Stimulated activated CD4-positive, alpha-beta T cell treated with anti-CD3 and anti-CD28 coated beads, Interleukin-15, amount 100 ng/mL, for 1 hour (primary cell): ENCODE measurements around the gene MXD4.
"Not testable (repeated sequence)": the region's sequence is repeated elsewhere in the genome, so short reads cannot be mapped to it uniquely, and the experiment has no call there.

Source experiments
- DNase-seq, 2 donors: peaks; one replicate each; pipeline ENCODE4 v3.0.0-alpha.2; 2020; ENCODE audit warnings: low read depth in 1 of 2, low spot score in 1 of 2

MXD4 gene

DNA sequence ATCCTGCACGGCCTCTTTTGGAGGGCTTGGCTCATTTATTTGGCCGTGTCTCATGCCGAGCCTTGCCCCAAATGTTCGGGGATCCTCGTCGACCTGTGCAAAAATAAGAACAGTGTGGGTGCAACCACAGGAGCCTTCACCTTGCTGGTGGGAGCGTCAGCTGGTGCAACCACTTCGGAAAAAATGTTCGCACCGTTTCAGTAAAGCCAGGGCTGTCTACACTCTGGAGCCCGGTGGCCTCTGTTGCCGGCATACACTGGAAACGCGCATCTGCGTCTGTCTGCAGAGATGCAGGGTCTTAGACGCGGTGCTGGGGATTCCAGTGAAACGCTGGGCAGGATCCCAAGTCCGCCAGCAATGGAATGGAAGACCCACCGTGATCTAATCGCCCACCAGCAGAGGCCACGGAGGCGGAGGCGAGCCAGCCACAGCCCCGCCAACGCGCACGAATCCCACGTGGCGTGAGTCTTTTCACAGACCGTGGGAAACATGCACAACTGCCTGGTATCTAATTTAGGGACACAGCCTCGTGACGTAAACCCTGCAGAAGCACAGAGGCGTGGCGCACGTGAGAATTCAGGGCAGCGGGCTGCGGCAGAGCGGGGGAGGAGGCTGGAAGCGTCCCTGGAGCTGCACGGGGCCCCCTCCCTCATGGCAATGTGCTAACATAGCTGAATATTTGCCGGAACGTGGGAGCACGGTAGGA lies 13.8 kb upstream of the MXD4 start:
- no peak for DNase-seq

DNA sequence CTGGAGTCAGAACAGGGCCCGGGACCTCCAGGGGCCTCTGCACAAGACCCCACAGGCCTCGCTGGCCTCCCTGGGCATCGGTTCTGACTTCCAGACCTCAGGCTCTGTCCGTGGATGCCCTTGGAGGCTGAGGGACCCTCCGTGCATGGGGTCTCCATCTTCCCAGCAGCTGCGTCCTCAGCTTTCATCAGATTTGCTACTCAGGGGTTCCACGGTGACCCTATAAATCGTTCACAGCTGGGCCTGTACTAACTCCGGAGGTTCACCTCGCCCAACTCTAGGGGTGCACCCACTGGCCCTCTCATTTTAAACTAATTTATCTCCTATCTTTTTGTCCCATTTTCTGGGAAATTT lies 13.1 kb upstream of the MXD4 start:
- not testable (repeated sequence) for DNase-seq

DNA sequence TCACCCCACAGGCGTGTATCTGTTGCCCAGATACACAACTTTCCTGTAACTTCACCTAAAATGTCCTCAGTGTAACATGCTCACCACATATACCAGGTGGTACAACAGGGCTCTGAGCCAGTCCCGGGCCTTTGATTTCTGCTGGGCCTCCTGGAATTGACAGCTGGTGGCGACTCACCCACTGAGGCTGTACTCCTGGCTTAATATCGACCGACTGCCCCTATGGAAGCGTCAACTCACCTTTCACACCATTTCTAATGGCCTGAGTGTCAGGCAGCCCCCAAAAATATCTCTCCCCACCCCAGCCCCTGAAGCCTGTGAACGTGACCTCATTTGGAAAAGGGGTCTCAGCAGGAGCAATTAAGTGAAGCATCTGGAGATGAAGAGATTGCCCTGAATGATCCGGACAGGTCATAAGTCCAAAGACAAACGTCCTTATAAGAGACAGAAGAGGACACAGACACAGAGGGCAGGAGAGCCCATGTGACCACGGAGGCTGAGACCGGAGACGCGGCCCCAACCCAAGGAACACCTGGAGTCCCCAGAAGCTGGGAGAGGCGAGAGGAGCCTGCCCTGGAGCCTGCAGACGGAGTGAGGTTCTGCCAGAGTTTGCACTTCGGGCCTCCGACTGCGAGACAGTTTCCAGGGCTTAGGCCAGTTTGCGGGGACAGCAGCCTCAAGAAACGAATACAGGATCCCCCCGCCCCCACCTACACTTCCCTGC lies 12.6 kb upstream of the MXD4 start:
- DNase-seq = no peak

DNA sequence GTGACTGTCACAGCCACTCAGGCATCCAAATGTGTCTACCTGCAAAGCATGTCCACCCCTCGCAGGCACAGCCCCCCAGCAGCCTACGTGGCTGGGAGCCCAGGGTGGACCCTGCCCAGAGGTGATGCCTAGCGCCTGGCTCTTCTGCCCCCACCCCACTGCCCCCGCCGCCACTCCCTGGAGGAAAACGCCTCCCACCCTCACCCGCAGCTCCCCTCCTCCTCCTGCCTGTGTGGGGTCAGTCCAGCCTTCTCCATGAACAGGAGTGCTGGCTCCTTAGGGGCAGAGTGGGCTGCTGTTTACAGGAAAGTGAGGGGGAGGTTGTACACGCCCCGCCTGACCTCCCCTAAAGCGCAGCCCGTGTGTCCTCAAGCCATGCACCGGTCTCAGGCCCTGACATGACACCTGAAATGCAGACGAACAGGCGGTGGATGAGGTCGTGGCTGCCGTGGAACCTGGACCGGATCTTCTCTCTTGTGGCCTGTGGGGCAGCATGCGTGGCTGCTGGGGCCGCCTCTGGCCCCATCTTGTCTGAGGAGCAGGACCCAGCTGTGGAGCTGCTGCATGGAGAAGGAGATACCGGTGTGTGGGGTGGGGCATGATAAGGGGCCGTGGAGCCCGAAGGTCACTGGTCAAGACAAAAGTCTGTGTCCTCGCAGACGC lies 11.9 kb upstream of the MXD4 start:
- no peak for DNase-seq

DNA sequence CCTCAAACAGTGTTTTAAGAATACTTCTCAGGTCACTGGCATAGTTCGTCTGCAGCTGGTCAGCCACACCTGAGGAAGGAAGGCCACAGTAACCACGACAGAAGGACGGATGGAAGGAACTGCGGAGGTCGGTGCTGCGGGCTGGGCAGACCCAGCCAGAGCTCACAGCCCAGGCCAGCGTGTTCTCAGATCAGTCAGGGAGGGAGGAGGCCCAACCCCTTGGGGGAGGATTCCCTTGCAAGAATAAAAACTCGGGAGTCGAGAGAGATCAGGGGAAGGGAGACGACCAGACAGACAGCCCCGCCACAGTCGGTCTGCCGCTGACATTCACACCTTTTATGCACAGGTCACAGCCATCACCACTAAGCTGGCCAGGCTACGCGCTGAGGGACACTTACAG lies 11.3 kb upstream of the MXD4 start:
- no peak for DNase-seq

DNA sequence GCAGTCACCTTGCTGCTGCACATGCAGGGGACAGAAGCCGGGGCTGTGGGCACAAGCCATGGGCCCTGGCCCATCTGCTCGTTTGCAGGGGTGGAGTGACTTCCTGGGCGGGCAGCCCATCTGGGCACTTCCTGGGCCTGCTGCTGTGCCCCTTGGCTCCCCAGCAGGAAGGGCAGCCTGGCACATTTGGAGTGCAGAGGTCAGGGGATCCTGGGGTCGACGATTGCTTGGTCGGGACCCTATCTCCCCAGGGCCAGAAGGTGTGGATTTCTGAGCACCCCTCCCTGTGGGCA lies 10.9 kb upstream of the MXD4 start:
- no peak for DNase-seq

DNA sequence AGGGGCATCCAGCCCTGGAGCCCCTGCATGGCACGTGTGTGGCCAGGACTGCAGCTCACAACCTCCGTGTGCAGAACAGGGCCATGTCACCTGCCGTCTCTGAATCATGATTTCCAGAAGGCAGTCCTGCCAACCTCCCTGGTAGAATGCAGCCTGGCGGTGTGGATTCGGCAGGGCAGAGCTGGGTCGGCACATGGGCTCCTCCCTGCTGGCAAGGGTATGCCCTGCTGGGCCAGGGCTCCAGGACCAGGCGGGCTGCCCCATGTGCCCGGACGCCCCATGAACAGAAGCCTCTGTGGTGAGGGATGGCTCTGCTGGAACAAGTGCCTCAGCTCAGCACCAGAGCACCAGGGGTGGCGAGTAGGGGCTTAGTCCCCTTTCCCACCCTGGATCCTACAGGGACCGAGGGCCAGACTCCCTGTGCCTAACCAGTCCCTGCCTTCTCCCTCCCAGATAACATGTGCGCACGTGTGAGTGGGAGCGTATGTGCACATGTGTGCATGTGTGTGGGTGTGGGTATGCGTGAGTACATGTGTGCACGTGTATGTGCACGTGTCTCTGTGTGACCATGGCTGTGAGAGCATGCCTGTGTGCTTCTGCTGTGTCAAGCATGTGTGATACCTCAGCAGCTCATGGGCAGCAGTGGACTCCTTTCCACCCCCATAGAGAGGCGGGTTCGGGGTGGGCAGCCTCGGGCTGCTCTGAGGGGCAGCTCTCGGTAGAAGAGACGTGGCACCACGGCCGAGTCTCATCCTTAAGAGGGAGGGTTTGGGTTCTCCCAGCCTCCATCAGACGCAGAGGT lies 10.3 kb upstream of the MXD4 start:
- no peak for DNase-seq

DNA sequence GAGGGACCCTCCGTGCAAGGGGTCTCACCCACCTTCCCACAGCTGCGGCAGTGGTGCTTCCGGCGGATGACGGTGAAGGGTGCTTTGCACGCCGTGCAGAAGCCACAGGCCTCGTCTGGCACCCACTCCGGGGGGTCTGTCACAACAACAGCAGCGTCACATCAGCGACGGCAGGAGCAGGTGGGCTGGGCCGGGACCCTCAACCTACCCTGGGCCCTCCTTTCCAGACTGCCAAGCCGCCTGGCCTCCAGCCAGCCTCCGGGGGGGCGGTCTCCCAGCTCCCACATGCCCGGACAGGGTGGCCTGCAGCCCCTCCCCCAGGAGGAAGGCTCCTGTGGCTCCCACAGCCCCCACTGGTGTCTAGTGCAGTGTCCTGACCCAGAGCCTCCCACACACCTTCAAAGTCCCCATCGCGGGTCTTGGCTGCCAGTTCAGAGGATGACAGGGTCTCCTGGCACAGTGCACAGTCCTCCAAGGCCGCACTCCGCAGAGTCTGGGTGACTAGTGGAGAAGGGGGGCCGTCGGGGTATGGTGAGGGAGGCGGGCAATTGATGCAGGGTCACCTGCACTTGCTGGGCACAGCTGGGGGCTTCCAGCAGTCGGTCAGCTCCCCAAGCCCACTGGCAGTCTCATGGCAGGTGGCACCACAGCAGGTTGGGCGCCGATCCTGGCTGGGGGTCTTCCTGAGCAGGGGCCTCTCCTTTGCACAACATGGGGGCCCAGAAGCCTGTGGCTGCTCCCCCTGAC lies 9.5 kb upstream of the MXD4 start:
- no peak for DNase-seq

DNA sequence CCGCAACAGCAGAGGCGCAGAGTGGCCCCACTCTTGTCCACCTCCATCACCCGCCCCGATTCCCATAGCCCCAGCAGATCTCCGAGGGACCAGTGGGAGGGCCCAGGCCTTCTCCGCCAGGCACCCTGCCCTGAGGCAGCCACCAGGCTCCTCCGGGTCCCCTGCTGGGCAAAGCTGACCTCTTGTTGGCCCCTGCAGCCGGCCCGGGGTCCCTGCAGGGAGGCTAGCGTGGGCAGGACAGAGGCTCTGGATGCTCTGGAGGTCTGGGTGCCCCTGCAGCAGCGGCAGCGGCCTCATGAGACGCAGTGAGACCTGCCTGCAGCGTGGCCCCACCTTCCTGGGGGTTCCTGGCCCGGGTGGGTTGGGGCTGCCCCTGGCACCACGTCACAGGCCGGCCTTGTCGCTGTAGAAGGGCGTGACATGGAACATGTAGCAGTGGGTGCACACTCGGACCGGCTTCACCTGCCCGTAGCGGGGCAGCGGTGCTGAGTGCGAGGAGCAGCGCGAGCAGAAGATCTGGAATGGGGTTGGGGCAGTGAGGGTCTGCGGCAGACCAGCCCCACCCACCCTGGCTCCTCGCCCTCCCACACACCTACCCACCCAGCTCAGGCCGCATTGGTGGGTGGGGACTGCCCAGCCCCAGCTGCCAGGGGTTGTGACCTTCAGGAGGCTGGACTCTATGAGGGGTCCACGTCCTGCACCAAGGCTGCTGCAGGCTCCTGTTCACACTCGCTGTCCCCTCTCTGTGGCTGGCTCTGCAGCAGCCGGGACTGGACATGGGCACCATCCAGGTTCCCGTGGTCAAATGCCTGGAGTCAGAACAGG lies 8.6 kb upstream of the MXD4 start:
- DNase-seq = no peak

DNA sequence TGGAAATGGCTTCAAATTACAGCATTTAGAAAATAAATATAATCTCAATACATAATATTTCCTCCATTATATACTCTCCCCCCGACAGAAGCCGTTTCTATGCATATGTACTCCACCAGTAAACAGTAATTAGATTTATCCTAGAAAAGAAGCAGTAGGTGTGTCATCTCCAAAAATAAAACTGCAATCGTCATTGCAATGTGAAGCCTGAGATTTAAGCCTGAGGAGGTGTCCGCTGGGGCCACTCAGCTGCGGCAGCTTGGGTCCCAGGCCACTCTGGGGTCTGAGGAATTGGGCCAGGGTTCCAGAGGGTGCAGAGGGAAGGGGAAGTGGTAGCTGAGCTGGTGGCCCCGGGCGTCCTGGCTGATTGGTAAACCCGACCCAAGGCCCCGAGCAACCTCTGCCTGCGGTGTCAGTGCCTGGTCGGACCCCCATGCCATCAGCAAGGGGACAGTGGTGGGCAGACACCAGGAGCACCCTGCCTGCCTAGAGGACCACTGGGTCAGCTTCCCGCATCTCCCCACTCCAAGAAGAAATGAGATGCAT lies 7.8 kb upstream of the MXD4 start:
- no peak for DNase-seq

DNA sequence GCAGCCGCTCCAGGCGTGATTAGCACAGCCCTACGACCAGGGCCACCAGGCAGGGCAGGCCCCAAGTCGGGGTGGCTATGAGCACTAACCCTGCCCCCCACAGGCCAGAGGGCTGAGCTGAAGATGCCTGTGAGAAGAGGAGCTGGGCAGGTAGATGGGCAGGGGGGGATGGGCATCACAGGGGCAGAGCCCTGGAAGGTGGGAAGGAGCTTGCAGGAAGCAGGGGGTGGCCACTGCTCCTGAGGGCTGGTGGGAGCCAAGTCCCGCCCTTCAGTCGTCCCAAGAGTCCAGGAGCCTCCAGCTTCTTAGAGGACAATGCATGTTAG lies 7.3 kb upstream of the MXD4 start:
- no peak for DNase-seq

DNA sequence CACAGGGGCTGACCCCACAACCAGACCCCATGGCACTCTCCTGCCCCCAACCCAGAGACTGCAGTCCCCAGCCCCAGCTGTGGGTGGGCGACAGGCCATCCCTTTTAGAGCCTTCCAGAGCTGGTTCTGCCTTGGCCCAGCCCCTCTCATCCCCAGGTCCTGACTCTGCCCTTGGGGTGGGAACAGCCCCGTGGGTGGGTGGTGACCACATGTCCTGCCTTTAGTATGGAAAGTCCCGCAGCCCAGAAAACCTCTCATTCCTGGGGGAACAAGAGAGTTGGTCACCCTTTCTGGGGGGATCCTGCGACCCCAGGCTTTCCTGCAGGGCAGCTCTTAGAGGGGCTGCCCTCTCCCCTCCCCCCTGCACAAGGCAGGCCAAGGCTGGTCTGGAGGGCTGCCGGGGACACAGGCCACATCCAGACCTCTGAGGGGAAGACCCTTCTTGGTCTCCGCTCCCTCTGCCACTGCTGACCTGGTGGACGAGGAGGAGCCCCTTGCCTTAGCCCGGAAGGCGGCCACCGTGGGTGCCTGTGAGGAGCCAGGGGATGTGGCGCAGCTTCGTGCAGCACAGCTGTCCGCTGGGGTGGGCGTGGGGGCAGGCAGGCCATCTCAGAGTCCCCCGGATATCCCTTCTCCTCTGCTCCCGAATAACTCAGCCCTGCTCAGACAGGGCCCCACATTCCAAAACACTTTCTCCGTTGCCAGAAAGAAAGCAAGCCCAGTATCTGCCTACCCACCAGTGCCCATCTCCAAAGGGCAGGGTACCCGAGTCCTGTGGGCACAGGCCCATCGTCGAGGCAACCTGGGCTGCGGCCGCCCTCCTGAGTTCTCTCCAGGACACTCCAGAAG lies 6.7 kb upstream of the MXD4 start:
- no peak for DNase-seq

DNA sequence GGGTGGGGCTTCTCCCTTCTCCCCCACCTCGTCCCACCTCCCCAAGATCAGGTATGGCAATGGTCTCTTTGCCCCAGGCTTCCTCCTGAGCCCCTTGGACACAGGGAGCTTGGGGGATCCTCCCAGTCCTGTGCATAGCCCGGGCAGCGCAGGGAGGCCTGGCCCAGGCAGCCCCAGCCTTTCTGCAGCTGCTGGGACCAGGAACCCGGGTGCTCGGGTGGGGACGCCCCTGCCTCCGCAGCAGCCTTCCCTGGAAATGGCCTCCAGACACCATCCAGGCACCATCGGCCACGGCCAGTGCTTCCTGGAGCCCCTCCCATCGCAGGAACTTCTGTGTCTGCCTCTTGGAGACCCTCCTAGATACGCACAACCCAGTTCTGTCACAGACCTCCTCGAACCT lies 5.9 kb upstream of the MXD4 start:
- no peak for DNase-seq

DNA sequence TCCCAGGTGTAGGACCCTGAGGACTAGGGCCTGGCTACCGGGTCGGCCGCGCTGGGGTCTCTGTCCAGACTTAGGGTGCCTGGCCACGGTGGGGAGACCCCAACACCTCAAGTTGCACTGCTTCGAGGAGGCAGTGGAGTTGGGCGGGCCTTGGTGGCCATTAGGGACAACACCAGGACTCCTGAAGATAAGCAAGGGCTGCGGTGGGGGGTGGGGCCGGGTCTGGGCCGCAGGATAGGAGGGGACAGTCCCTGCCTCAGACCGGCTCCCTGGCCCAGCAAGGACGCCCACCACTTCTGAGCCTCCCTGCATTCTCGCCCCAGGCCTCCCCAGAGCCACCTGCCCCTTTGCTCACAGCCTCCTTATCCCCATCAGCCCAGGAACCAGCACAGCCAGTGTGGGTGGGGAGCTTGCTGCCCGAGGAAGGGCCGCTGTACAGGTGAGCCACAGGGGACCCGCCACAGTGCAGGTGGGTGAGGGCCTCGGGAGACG lies 5.5 kb upstream of the MXD4 start:
- DNase-seq = no peak

DNA sequence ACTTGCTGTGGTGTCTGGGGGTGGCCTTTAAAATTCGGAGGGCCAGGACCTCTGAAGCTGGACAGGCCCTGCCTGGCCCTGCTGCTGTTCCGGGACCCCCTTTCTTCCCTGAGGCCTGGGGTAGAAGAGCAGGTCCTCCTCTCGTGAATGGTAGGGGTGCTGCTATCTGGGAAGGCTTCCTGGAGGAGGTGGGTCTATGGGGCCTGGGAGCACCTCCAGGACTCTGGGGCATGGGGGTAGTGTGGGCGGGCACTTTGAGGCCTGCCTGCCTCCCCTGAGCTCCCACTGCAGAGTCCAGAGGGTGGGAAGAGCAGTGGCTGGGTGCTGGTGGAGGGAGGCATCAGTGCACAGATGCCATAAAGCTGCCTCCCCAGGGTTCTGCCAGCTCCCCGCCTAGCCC lies 4.9 kb upstream of the MXD4 start:
- DNase-seq = no peak

DNA sequence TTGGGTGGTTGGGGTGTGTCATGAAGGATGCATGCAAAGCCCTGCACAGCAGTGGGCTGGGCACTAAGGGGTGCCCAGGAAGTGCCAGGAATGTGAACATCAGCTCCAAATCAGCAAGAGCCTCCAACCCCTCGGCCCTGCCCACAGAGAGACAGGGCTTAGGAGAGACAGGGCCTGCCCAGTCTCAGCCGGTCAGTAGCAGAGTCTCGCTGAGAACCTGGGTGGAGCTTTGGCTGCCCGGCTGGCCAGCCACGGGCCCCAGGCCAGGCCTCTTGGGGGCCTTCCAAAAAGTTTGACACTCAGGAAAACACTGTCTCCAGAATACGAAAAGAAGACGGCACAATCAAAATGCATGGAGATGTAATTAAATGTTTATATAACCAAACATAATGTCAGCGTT lies 4.3 kb upstream of the MXD4 start:
- DNase-seq = no peak

DNA sequence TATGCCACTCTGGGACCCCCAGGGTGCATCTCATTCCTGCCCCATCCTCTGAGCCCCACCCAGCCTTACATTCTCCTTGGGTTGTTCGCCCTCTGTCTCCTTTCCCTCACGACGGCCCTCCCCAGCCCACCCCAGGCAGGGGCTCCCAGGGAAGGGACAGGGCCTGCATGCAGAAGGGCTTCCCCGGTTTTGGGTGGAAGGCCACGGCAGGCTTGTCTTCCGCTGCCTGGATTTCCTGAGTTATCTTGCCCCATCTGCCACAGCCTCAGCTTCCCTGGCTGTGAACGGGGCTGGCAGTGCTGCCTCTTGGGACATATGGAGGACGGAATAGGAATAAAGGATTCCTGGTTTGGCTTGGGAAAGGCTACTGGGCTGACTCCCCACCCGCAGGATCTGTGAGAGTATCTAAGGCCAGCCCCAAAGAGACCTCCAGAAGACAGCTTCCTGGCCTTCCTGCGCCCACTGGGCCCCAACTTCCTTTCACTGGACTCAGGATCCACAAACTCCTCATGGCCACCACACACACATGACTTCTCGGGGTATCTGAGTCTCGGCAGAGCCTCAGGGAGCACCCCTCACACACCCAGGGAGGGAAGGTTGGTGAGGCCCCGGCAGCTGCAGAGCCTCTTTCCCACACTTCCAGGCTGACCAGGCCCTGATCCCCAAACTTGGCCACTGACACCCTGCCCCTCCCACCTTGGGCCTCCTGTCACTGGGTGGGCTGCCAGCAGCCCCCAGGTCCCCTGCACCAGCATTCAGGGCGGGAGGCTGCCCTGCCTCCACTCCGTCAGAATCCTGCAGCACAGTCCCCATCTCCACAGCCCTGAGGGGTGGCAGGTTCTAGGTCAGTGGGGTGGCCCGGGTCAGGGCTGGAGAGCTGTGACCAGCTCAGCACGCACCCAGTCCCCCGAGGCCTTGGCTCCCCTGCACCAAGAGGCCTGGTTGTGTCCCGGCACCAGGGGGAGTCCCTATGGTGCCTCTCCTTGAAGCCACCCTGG lies 3.5 kb upstream of the MXD4 start:
- DNase-seq = no peak

DNA sequence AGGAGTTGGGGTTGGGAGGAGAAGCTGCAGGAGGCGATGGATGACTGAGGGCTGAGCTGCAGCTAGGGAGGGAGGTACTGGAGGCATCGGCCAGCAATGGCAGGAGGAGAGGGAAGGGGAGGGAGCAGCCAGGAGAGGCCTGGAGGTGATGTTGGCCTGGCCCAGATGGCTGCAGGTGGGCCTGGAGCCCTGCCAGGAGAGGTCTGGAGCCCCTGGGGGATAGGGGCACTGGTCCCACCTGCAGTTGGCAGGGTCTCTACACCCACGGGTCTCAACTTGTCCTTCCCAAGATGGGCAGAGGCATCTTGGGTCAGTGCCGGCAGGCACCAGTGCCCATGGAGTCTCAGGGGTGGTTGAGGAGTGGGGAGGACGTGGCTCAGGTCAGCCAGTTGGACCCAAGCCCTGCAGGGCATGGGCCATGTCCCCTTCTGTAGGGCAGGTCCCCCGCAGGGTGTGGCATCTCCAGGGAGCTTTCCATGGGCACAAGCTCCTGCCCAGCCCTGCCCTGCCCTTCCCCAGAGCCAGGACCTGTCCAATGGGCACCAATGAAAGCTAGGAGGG lies 2.7 kb upstream of the MXD4 start:
- no peak for DNase-seq
